ENCODE measurements around the gene SLC4A2.

SLC4A2 gene

DNA sequence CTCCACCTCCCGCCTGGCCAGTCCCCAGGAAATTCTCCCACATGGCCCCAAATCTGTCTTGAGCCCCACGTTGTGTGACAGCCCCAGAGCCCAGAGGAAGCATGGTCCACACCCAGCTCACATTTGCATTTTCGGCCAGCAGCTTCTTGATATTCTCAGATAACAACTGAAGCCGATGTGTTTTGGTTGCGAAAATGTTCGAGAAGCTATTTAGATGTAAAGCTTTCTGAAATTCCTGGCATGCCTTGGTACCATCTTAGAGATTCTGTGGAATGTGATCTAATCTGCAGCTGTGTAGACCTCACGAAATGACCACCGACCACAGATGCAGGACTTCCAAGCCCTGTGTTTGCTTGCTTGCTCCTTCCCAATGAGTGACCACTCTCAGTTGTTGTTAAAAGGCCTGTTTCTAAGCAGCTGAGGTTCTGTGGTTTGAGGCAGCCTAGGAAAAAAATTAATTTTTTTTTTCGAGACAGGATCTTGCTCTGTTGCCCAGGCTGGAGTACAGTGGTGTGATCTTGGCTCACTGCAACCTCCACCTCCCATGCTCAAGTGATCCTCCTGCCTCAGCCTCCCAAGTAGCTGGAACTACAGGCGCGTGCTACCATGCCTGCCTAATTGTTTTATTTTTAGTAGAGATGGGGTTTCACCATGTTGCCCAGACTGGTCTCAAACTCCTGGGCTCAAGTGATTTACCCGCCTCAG, 8.8 kb downstream of the SLC4A2 start:
- TF ChIP-seq EZH2phosphoT487 (IDR thresholded peaks at IDR 0.05; ENCODE audit: low read length) (no peak), EZH2 (optimal IDR thresholded peaks at IDR 0.05; ENCODE audit: low read depth, low read length) (no peak)
- TF ChIP-seq, protein P1, sequence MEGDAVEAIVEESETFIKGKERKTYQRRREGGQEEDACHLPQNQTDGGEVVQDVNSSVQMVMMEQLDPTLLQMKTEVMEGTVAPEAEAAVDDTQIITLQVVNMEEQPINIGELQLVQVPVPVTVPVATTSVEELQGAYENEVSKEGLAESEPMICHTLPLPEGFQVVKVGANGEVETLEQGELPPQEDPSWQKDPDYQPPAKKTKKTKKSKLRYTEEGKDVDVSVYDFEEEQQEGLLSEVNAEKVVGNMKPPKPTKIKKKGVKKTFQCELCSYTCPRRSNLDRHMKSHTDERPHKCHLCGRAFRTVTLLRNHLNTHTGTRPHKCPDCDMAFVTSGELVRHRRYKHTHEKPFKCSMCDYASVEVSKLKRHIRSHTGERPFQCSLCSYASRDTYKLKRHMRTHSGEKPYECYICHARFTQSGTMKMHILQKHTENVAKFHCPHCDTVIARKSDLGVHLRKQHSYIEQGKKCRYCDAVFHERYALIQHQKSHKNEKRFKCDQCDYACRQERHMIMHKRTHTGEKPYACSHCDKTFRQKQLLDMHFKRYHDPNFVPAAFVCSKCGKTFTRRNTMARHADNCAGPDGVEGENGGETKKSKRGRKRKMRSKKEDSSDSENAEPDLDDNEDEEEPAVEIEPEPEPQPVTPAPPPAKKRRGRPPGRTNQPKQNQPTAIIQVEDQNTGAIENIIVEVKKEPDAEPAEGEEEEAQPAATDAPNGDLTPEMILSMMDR (IDR thresholded peaks at IDR 0.05; ENCODE audit: low read length) = no peak
- H3K4me3 ChIP-seq (ENCODE audit: low read length) = no peak overlapping the region

DNA sequence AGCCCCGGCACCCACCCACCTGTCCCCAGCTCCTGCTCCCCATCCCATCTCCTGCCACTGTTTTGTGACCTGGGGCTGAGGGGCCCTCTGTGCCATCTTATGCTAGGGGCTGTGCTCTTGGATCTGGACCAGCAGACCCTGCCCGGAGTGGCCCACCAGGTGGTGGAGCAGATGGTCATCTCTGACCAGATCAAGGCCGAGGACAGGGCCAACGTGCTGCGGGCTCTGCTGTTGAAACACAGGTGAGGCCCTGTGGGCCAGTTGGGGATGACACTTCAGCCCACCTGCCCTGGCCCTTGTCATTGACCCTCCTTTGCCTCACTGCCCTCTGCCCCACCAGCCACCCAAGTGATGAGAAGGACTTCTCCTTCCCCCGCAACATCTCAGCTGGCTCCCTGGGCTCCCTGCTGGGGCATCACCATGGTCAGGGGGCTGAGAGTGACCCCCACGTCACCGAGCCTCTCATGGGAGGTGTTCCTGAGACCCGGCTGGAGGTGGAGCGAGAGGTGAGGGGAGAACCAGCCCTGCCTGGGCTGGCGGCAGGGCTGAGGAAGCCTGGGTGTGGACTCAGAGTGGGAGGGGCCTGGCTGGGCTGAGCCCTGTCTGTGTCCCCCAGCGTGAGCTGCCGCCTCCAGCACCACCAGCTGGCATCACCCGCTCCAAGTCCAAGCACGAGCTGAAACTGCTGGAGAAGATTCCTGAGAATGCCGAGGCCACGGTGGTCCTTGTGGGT, 10.6 kb downstream of the SLC4A2 start:
- Histone ChIP-seq H3K4me2 (ENCODE audit: low read depth, low read length) (no peak overlapping the region), H3K9me2 (replicated peaks; ENCODE audit: insufficient read depth, low read length) (no peaks in the 10 kb centered on the region), H3K4me1 (ENCODE audit: low read length) (no peaks in the 10 kb centered on the region), H2AFZ (ENCODE audit: low read length) (no peak overlapping the region), H3K36me3 (replicated peaks; ENCODE audit: insufficient read depth, low read length) (peaks cover 3% of the 10 kb centered on the region; the same call in 1 of the 2 replicates), H3K9me3 (replicated peaks; ENCODE audit: insufficient read depth, low read length) (no peaks in the 10 kb centered on the region), H3K27me3 (replicated peaks; ENCODE audit: insufficient read depth, low read length) (no peaks in the 10 kb centered on the region), H3F3A (ENCODE audit: insufficient read depth, low read length) (peaks cover 3% of the 10 kb centered on the region; the same call in 1 of the 2 replicates), H4K20me1 (ENCODE audit: insufficient read depth, low read length) (no peaks in the 10 kb centered on the region), H3K79me2 (ENCODE audit: low read length) (no peaks in the 10 kb centered on the region), H3K9ac (ENCODE audit: low read length) (no peak overlapping the region), H3K4me3 (ENCODE audit: low read length) (no peak overlapping the region), H3K27ac (ENCODE audit: low read length) (no peak overlapping the region)
- DNase-seq = no peak
- TF ChIP-seq, protein P1 (IDR thresholded peaks at IDR 0.05; ENCODE audit: low read length) = no peak
- TF ChIP-seq EZH2 (optimal IDR thresholded peaks at IDR 0.05; ENCODE audit: low read depth, low read length) = no peak
- TF ChIP-seq EZH2phosphoT487 (IDR thresholded peaks at IDR 0.05; ENCODE audit: low read length) = no peak

More for the DNA sequence above, 8.8 kb downstream of the SLC4A2 start:
- Histone ChIP-seq H3K79me2 (ENCODE audit: low read length) (no peaks in the 10 kb centered on the region), H4K20me1 (ENCODE audit: insufficient read depth, low read length) (no peaks in the 10 kb centered on the region), H3K4me2 (ENCODE audit: low read depth, low read length) (no peak overlapping the region), H3K9ac (ENCODE audit: low read length) (no peak overlapping the region), H3K27ac (ENCODE audit: low read length) (no peak overlapping the region), H3K9me3 (replicated peaks; ENCODE audit: insufficient read depth, low read length) (no peaks in the 10 kb centered on the region), H3F3A (ENCODE audit: insufficient read depth, low read length) (no peaks in the 10 kb centered on the region), H3K27me3 (replicated peaks; ENCODE audit: insufficient read depth, low read length) (no peaks in the 10 kb centered on the region), H2AFZ (ENCODE audit: low read length) (no peak overlapping the region), H3K36me3 (replicated peaks; ENCODE audit: insufficient read depth, low read length) (0 out of 2 replicates have a peak, but pooled peaks cover 3% of the 10 kb centered on the region), H3K9me2 (replicated peaks; ENCODE audit: insufficient read depth, low read length) (no peaks in the 10 kb centered on the region), H3K4me1 (ENCODE audit: low read length) (no peaks in the 10 kb centered on the region)
- DNase-seq = no peak

DNA sequence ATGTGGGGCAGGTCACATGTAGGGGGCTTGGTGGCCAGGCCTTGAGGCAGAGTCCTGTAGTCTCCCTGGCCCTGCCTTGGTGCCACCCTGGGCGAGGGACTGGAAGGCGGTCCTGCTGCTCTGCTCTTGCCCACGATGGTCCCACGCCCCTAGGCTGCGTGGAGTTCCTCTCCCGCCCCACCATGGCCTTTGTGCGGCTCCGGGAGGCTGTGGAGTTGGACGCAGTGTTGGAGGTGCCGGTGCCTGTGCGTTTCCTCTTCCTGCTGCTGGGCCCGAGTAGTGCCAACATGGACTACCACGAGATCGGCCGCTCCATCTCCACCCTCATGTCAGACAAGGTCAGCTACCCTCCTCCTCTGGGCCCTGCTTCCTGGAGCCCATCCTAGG, 11.2 kb downstream of the SLC4A2 start:
- Histone ChIP-seq H3K4me1 (ENCODE audit: low read length) (no peaks in the 10 kb centered on the region), H3K27ac (ENCODE audit: low read length) (no peak overlapping the region), H3K9me2 (replicated peaks; ENCODE audit: insufficient read depth, low read length) (no peaks in the 10 kb centered on the region), H3K4me3 (ENCODE audit: low read length) (no peak overlapping the region), H3K4me2 (ENCODE audit: low read depth, low read length) (no peak overlapping the region), H3K79me2 (ENCODE audit: low read length) (no peaks in the 10 kb centered on the region), H3F3A (ENCODE audit: insufficient read depth, low read length) (peaks cover 7% of the 10 kb centered on the region; the same call in 1 of the 2 replicates), H3K9ac (ENCODE audit: low read length) (no peak overlapping the region), H2AFZ (ENCODE audit: low read length) (no peak overlapping the region), H3K9me3 (replicated peaks; ENCODE audit: insufficient read depth, low read length) (no peaks in the 10 kb centered on the region), H4K20me1 (ENCODE audit: insufficient read depth, low read length) (no peaks in the 10 kb centered on the region), H3K27me3 (replicated peaks; ENCODE audit: insufficient read depth, low read length) (no peaks in the 10 kb centered on the region), H3K36me3 (replicated peaks; ENCODE audit: insufficient read depth, low read length) (peaks cover 3% of the 10 kb centered on the region; the same call in 1 of the 2 replicates)
- TF ChIP-seq, protein P1 (IDR thresholded peaks at IDR 0.05; ENCODE audit: low read length) = no peak
- TF ChIP-seq EZH2 (optimal IDR thresholded peaks at IDR 0.05; ENCODE audit: low read depth, low read length) (no peak), EZH2phosphoT487 (IDR thresholded peaks at IDR 0.05; ENCODE audit: low read length) (no peak)
- DNase-seq = no peak

All from MM.1S (cell line).